Small intestine (tissue), 7 donors: ENCODE data around the gene DDX1. TPM values are rescaled to one million over a fixed set of nuclear protein-coding genes. Genes with fewer than 3 reads are reported as not detected.

Source experiments
- DNase-seq, 2 donors: peaks; one replicate each; pipeline versions ENCODE4 v3.0.0 to v3.0.0-alpha.2; 2013
- FAIRE-seq: peaks from 2 replicates; lab custom pipeline; 2012; peaks lifted over from hg19 to GRCh38; lab: Jason Lieb, UNC
- H3K27ac ChIP-seq, 3 donors: one replicate each; pipeline ENCODE4 v1.5.1; 2013; ENCODE audit warnings: low read length in 2 of 3, mild to moderate bottlenecking in 2 of 3, control low read depth in 1 of 3, inconsistent platforms in 1 of 3, low read depth in 1 of 3, moderate library complexity in 1 of 3
- H3K27me3 ChIP-seq, 3 donors: one replicate each; pipeline ENCODE4 v1.6.1; 2013; ENCODE audit warnings: low read length in 3 of 3, inconsistent platforms in 1 of 3; ENCODE audit not compliant: control insufficient read depth in 3 of 3, insufficient read depth in 3 of 3
- H3K36me3 ChIP-seq, 3 donors: one replicate each; pipeline ENCODE4 v1.6.1; 2013; ENCODE audit warnings: low read length in 3 of 3, inconsistent platforms in 1 of 3, low read depth in 1 of 3, mild to moderate bottlenecking in 1 of 3, moderate library complexity in 1 of 3; ENCODE audit not compliant: control insufficient read depth in 3 of 3, insufficient read depth in 2 of 3
- H3K4me1 ChIP-seq, 3 donors: one replicate each; pipeline ENCODE4 v1.6.1; 2013; ENCODE audit warnings: low read length in 2 of 3, inconsistent platforms in 1 of 3, low read depth in 1 of 3, mild to moderate bottlenecking in 1 of 3, moderate library complexity in 1 of 3; ENCODE audit not compliant: control insufficient read depth in 3 of 3, insufficient read depth in 2 of 3
- H3K4me3 ChIP-seq, 3 donors: one replicate each; pipeline ENCODE4 v1.5.1; 2013; ENCODE audit warnings: low read length in 3 of 3, control low read depth in 1 of 3, inconsistent platforms in 1 of 3, low read depth in 1 of 3, mild to moderate bottlenecking in 1 of 3, moderate library complexity in 1 of 3
- H3K9me3 ChIP-seq, 2 donors: one replicate each; pipeline ENCODE4 v1.6.1; 2013; ENCODE audit warnings: low read depth in 1 of 2, low read length in 1 of 2; ENCODE audit not compliant: control insufficient read depth in 2 of 2, insufficient read depth in 1 of 2
- WGBS, 3 donors: extraction: QIAGEN DNeasy Blood & Tissue Kit; methylation state at CpG; one replicate each; pipeline ENCODE4 v1.1.7; 2013; 5-methylcytosine and 5-hydroxymethylcytosine counted together
- polyA plus RNA-seq, 4 donors: library from polyadenylated mRNA; stranded (reverse) in 3 of 4; unstranded in 1 of 4; fragments of 200-250 nt in 3 of 4; fragments of 120-200 nt in 1 of 4; gene quantifications; one replicate each; pipeline versions ENCODE4 v1.2.1 to v1.2.3, GENCODE V29; 2013
- donor health status: healthy with polysubstance abuse.
- donor health status: control.
- donor health status: control.
- donor health status: Bipolar disorder and iron deficiency.
- donor health status: healthy.

The DDX1 gene
- polyA plus RNA-seq, 4 donors = 74.6 to 107 (median 79.4) TPM

- no peak for FAIRE-seq
- H3K27ac ChIP-seq = no peak overlapping the region
- no peaks in the 10 kb centered on the region for H3K4me1 ChIP-seq
- H3K9me3 ChIP-seq = peaks cover 0 to 3% of the 10 kb centered on the region in 2 donors
- H3K36me3 ChIP-seq = peaks cover 0 to 3% (median 0%) of the 10 kb centered on the region in 3 donors
- H3K27me3 ChIP-seq = no peaks in the 10 kb centered on the region
- no peak overlapping the region for H3K4me3 ChIP-seq
- 88 to 96% (median 91%) methylated on average over 4 of the region's 4 CpGs for WGBS, 3 donors
- DNase-seq = no peak
Measured at GRCh38 chr2:15643791-15644585, 52.3 kb downstream of the DDX1 start.

- Histone ChIP-seq H3K36me3 (peaks cover 0 to 3% (median 0%) of the 10 kb centered on the region in 3 donors), H3K4me3 (no peak overlapping the region), H3K9me3 (peaks cover 0 to 3% of the 10 kb centered on the region in 2 donors), H3K27me3 (no peaks in the 10 kb centered on the region), H3K27ac (no peak overlapping the region), H3K4me1 (no peaks in the 10 kb centered on the region)
- FAIRE-seq = no peak
- DNase-seq = no peak
- WGBS, 3 donors = 86 to 96% (median 90%) methylated on average over 2 of the region's 2 CpGs
Measured at GRCh38 chr2:15645300-15645699, 53.6 kb downstream of the DDX1 start.

- FAIRE-seq (no peak), DNase-seq (no peak)
- Histone ChIP-seq H3K27ac (no peak overlapping the region), H3K4me1 (no peaks in the 10 kb centered on the region), H3K4me3 (no peak overlapping the region), H3K9me3 (peaks cover 0 to 3% of the 10 kb centered on the region in 2 donors), H3K36me3 (peaks cover 0 to 3% (median 0%) of the 10 kb centered on the region in 3 donors), H3K27me3 (no peaks in the 10 kb centered on the region)
- WGBS, 3 donors = 77 to 81% (median 78%) methylated on average over 9 of the region's 9 CpGs
Measured at GRCh38 chr2:15645720-15646385, 54.2 kb downstream of the DDX1 start.

GRCh38 chr2:15646661-15647060, 55.0 kb downstream of the DDX1 start:
- FAIRE-seq (no peak), DNase-seq (no peak)
- H3K27me3 ChIP-seq = no peaks in the 10 kb centered on the region
- peaks cover 0 to 3% (median 0%) of the 10 kb centered on the region in 3 donors for H3K36me3 ChIP-seq
- 87 to 93% (median 91%) methylated on average over 6 of the region's 6 CpGs for WGBS, 3 donors
- no peak overlapping the region for H3K4me3 ChIP-seq
- H3K27ac ChIP-seq = no peak overlapping the region
- peaks cover 0 to 3% of the 10 kb centered on the region in 2 donors for H3K9me3 ChIP-seq
- no peaks in the 10 kb centered on the region for H3K4me1 ChIP-seq

GRCh38 chr2:15647622-15648590, 56.2 kb downstream of the DDX1 start:
- Histone ChIP-seq H3K36me3 (no peaks in the 10 kb centered on the region), H3K4me3 (no peak overlapping the region), H3K27ac (no peak overlapping the region), H3K9me3 (no peaks in the 10 kb centered on the region), H3K4me1 (no peaks in the 10 kb centered on the region), H3K27me3 (no peaks in the 10 kb centered on the region)
- no peak for DNase-seq
- FAIRE-seq = no peak
- WGBS, 3 donors = 86 to 93% (median 90%) methylated on average over 18 of the region's 18 CpGs

GRCh38 chr2:15648593-15649525, 57.2 kb downstream of the DDX1 start:
- no peaks in the 10 kb centered on the region for H3K27me3 ChIP-seq
- 83 to 89% (median 88%) methylated on average over 10 of the region's 10 CpGs for WGBS, 3 donors
- no peaks in the 10 kb centered on the region for H3K36me3 ChIP-seq
- no peaks in the 10 kb centered on the region for H3K4me1 ChIP-seq
- no peak overlapping the region for H3K4me3 ChIP-seq
- FAIRE-seq = no peak
- DNase-seq = no peak
- no peaks in the 10 kb centered on the region for H3K9me3 ChIP-seq
- H3K27ac ChIP-seq = no peak overlapping the region

- FAIRE-seq = no peak
- Histone ChIP-seq H3K4me3 (no peak overlapping the region), H3K27ac (no peak overlapping the region), H3K4me1 (no peaks in the 10 kb centered on the region), H3K36me3 (no peaks in the 10 kb centered on the region), H3K27me3 (no peaks in the 10 kb centered on the region), H3K9me3 (no peaks in the 10 kb centered on the region)
- DNase-seq = no peak
- WGBS, 3 donors = 69 to 76% (median 75%) methylated on average over 14 of the region's 14 CpGs
Measured at GRCh38 chr2:15649561-15650255, 58.0 kb downstream of the DDX1 start.
